Left lung (tissue), 10 donors: ENCODE measurements around the gene USP46. TPM values are rescaled to one million over a fixed set of nuclear protein-coding genes. Genes with fewer than 3 reads are reported as not detected.

ENCODE experiments used
- ATAC-seq: fragments of 200-7000 bp; cut with Tn5 transposase; one replicate; pipeline ENCODE4 v1.9.1; 2020; ENCODE audit warnings: moderate library complexity
- DNase-seq, 4 donors: peaks; one replicate each; pipeline ENCODE4 v3.0.0-alpha.2; 2013 to 2020
- H3K27ac ChIP-seq, 2 donors: fragments of 200-600 bp; sonication (generic) in 1 of 2; one replicate each; pipeline versions ENCODE4 v1.5.0 to v1.8.0; 2020 to 2021
- H3K27me3 ChIP-seq, 2 donors: fragments of 200-600 bp; sonication (generic) in 1 of 2; one replicate each; pipeline versions ENCODE4 v1.5.0 to v1.8.0; 2020 to 2021
- H3K36me3 ChIP-seq, 2 donors: fragments of 200-600 bp; sonication (generic) in 1 of 2; one replicate each; pipeline versions ENCODE4 v1.5.0 to v1.8.0; 2020 to 2021
- H3K4me1 ChIP-seq, 2 donors: fragments of 200-600 bp; one replicate each; pipeline ENCODE4 v1.8.0; 2021
- H3K4me3 ChIP-seq, 2 donors: fragments of 200-600 bp; sonication (generic) in 1 of 2; one replicate each; pipeline versions ENCODE4 v1.5.0 to v1.8.0; 2020 to 2021; ENCODE audit warnings: mild to moderate bottlenecking in 1 of 2
- H3K9me3 ChIP-seq, 2 donors: fragments of 200-600 bp; sonication (generic) in 1 of 2; one replicate each; pipeline versions ENCODE4 v1.5.0 to v1.8.0; 2020 to 2021
- CTCF ChIP-seq, 2 donors: fragments of 200-600 bp; sonication (generic) in 1 of 2; IDR thresholded peaks; one replicate each; pipeline versions ENCODE4 v1.5.0 to v1.8.0; 2021; ENCODE audit warnings: antibody characterized with exemption in 2 of 2
- intact Hi-C, 2 donors: fragments of 100-400 bp; cut with DNase I; formaldehyde crosslinking; loops; one replicate each; pipeline versions ENCODE4 v1.11.2 to v1.14.2; 2022
- polyA plus RNA-seq, 6 donors: library from polyadenylated mRNA; unstranded; fragments of 120-200 nt; gene quantifications; one replicate each; pipeline ENCODE4 v1.2.1, GENCODE V29; 2013; ENCODE audit not compliant: insufficient read length in 6 of 6
- total RNA-seq, 2 donors: library from RNA; stranded (reverse); fragmentation: NEBNext Ultra II Directional; extraction: Animal tissue kit (Norgen Biotek cat#: 25700); gene quantifications; one replicate each; pipeline ENCODE4 v1.2.1, GENCODE V29; 2021
- donor health status: DM: no; HTN: yes; CAD: no.
- donor health status: DM: no; HTN: no; CAD: no.

Gene USP46
- total and polyA plus RNA-seq, 8 donors: 18.2 to 26.1 (median 24.9) TPM

GRCh38 chr4:52585379-52585778, 73.7 kb downstream of the USP46 start:
- DNase-seq (no peak), ATAC-seq (no peak)
- Histone ChIP-seq H3K27me3 (no peaks in the 10 kb centered on the region), H3K4me1 (no peaks in the 10 kb centered on the region), H3K4me3 (no peak overlapping the region), H3K9me3 (no peaks in the 10 kb centered on the region), H3K27ac (no peak overlapping the region), H3K36me3 (no peaks in the 10 kb centered on the region)
- TF ChIP-seq CTCF (IDR thresholded peaks at IDR 0.05): no peak
- intact Hi-C loops: no loop called here

DNA sequence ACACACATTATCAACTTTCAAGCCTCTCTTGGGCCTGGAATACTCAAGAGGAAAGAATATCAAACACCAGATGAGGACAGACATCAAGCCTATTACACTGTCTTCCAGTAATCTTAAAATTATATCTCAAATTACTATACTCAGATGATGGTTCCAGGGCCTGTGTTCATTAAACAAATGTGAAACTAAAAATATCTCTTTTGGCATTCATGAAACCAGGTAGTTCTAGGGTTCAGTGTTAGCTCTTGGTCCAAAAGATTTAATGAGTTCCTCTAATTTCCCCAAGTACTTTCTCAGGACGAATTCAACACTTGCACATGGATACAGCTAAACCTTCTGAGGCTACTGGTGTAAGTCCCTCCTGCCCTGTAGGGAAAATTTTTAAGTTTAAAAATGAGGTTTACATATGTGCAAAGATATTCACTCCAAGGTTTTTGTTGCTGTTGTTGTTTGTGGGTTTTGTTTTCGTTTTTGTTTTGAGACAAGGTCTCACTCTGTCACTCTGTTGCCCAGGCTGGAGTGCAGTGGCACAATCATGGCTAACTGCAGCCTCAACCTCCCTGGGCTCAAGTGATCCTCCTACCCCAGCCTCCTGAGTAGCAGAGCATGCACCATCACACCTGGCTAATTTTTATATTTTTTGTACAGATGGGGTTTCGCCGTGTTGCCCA, 79.4 kb downstream of the USP46 start:
- TF ChIP-seq CTCF (IDR thresholded peaks at IDR 0.05): no peak

DNA sequence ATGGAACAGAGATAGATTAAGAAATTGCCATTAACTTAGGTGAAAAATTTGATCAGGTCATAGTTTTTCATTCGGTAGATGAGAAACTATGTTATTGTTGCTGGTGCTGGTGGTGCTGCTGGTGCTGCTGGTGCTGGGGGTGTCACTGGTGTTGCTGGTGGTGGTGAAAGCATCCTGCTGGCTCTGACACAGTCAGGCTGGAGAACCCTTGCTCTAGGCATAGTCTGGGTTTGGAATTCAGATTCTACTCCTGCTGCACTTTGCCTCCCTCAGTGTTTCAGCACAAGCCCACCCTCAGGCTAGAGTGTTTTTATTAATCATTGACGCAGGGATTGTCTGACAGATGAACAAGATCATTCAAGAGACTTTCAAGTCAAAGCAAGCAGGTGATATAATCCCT, 80.2 kb downstream of the USP46 start:
- no peak overlapping the region for H3K27ac ChIP-seq
- no peaks in the 10 kb centered on the region for H3K27me3 ChIP-seq
- H3K4me3 ChIP-seq: no peak overlapping the region
- no peak for TF ChIP-seq CTCF (IDR thresholded peaks at IDR 0.05)
- intact Hi-C loops: no loop called here
- H3K36me3 ChIP-seq: no peaks in the 10 kb centered on the region
- ATAC-seq: no peak
- no peaks in the 10 kb centered on the region for H3K4me1 ChIP-seq
- no peak for DNase-seq
- no peaks in the 10 kb centered on the region for H3K9me3 ChIP-seq

More for the DNA sequence above, 79.4 kb downstream of the USP46 start:
- intact Hi-C loops: no loop called here
- Histone ChIP-seq H3K4me3 (no peak overlapping the region), H3K36me3 (no peaks in the 10 kb centered on the region), H3K27ac (no peak overlapping the region), H3K4me1 (no peaks in the 10 kb centered on the region), H3K27me3 (no peaks in the 10 kb centered on the region), H3K9me3 (no peaks in the 10 kb centered on the region)
- ATAC-seq: no peak
- no peak for DNase-seq

- H3K4me3 ChIP-seq: no peak overlapping the region
- no peaks in the 10 kb centered on the region for H3K4me1 ChIP-seq
- no peak for TF ChIP-seq CTCF (IDR thresholded peaks at IDR 0.05)
- no peak overlapping the region for H3K27ac ChIP-seq
- ATAC-seq (peak; percentile 58), DNase-seq (no peak)
- H3K36me3 ChIP-seq: no peaks in the 10 kb centered on the region
- intact Hi-C loops: no loop called here
- H3K9me3 ChIP-seq: no peaks in the 10 kb centered on the region
- no peaks in the 10 kb centered on the region for H3K27me3 ChIP-seq
Observed at GRCh38 chr4:52577624-52577962, 81.5 kb downstream of the USP46 start.

GRCh38 chr4:52576961-52577623, 82.0 kb downstream of the USP46 start:
- ATAC-seq (peak; percentile 82), DNase-seq (no peak)
- Histone ChIP-seq H3K27ac (no peak overlapping the region), H3K9me3 (no peaks in the 10 kb centered on the region), H3K27me3 (no peaks in the 10 kb centered on the region), H3K4me1 (no peaks in the 10 kb centered on the region), H3K36me3 (no peaks in the 10 kb centered on the region), H3K4me3 (no peak overlapping the region)
- intact Hi-C loops: no loop called here
- TF ChIP-seq CTCF (IDR thresholded peaks at IDR 0.05): no peak
